Large intestine (tissue), 12 donors: ENCODE data around the gene HNRNPDL. TPM values are rescaled to one million over a fixed set of nuclear protein-coding genes. Genes with fewer than 3 reads are reported as not detected.
"Not testable (repeated sequence)": the region's sequence is repeated elsewhere in the genome, so short reads cannot be mapped to it uniquely, and the experiment has no call there.

Experiments
- DNase-seq, 2 donors: peaks; one replicate each; pipeline versions ENCODE4 v3.0.0 to v3.0.0-alpha.2; 2013
- H3K27ac ChIP-seq: one replicate; pipeline ENCODE4 v1.5.1; 2013; ENCODE audit warnings: low read length
- H3K27me3 ChIP-seq: 2 replicates; pipeline ENCODE4 v1.6.1; 2013; ENCODE audit warnings: low read length; ENCODE audit not compliant: control insufficient read depth, insufficient read depth
- H3K36me3 ChIP-seq: 2 replicates; pipeline ENCODE4 v1.6.1; 2013; ENCODE audit warnings: low read length; ENCODE audit not compliant: control insufficient read depth, insufficient read depth
- H3K4me1 ChIP-seq: one replicate; pipeline ENCODE4 v1.6.1; 2013; ENCODE audit warnings: low read length; ENCODE audit not compliant: control insufficient read depth, insufficient read depth
- H3K4me3 ChIP-seq: one replicate; pipeline ENCODE4 v1.5.1; 2013; ENCODE audit warnings: low read length
- H3K9me3 ChIP-seq: one replicate; pipeline ENCODE4 v1.6.1; 2013; ENCODE audit warnings: mild to moderate bottlenecking, low read depth, low read length, moderate library complexity; ENCODE audit not compliant: control insufficient read depth
- WGBS: methylation state at CpG from one replicate; pipeline ENCODE4 v1.1.5; 2013; ENCODE audit warnings: low lambda C conversion rate; ENCODE audit not compliant: insufficient coverage; 5-methylcytosine and 5-hydroxymethylcytosine counted together
- long read RNA-seq, 11 donors: transcript quantifications; one replicate each; lab custom pipeline, GENCODE V29; 2026
- polyA plus RNA-seq: library from polyadenylated mRNA; unstranded; fragments of 120-200 nt; gene quantifications from one replicate; pipeline ENCODE4 v1.2.1, GENCODE V29; 2013

HNRNPDL gene
- 385 TPM for polyA plus RNA-seq
- long read RNA-seq, donor 1, transcript HNRNPDL-204 (7 exons, 2,404 nt) = minor isoform, 23 of 117 reads
- long read RNA-seq, donor 1, transcript HNRNPDL-202 (9 exons, 1,402 nt) = minor isoform, 7 of 117 reads
- long read RNA-seq, donor 1, transcript HNRNPDL-201 (8 exons, 3,781 nt) = major isoform, 52 of 117 reads
- long read RNA-seq, donor 1, partial matches to known transcripts = 35 of 117 reads
- long read RNA-seq, donor 1, other reads (novel, unspliced or antisense) = 0 of 117 reads
- long read RNA-seq, donor 2, transcript HNRNPDL-201 (8 exons, 3,781 nt) = major isoform, 83 of 242 reads
- long read RNA-seq, donor 2, transcript HNRNPDL-202 (9 exons, 1,402 nt) = minor isoform, 12 of 242 reads
- long read RNA-seq, donor 2, transcript HNRNPDL-204 (7 exons, 2,404 nt) = minor isoform, 44 of 242 reads
- long read RNA-seq, donor 2, partial matches to known transcripts = 102 of 242 reads
- long read RNA-seq, donor 2, other reads (novel, unspliced or antisense) = 0 of 242 reads
- long read RNA-seq, donor 3, transcript HNRNPDL-202 (9 exons, 1,402 nt) = minor isoform, 9 of 265 reads
- long read RNA-seq, donor 3, transcript HNRNPDL-204 (7 exons, 2,404 nt) = minor isoform, 31 of 265 reads
- long read RNA-seq, donor 3, transcript HNRNPDL-201 (8 exons, 3,781 nt) = major isoform, 125 of 265 reads
- long read RNA-seq, donor 3, partial matches to known transcripts = 94 of 265 reads
- long read RNA-seq, donor 3, other reads (novel, unspliced or antisense) = 5 of 265 reads
- long read RNA-seq, donor 4, partial matches to known transcripts = 6 of 14 reads
- long read RNA-seq, donor 4, other reads (novel, unspliced or antisense) = 0 of 14 reads
- long read RNA-seq, donor 5, transcript HNRNPDL-201 (8 exons, 3,781 nt) = major isoform, 41 of 90 reads
- long read RNA-seq, donor 5, transcript HNRNPDL-202 (9 exons, 1,402 nt) = minor isoform, 7 of 90 reads
- long read RNA-seq, donor 5, transcript HNRNPDL-204 (7 exons, 2,404 nt) = minor isoform, 23 of 90 reads
- long read RNA-seq, donor 5, partial matches to known transcripts = 17 of 90 reads
- long read RNA-seq, donor 5, other reads (novel, unspliced or antisense) = 0 of 90 reads
- long read RNA-seq, donor 6, transcript HNRNPDL-201 (8 exons, 3,781 nt) = major isoform, 62 of 162 reads
- long read RNA-seq, donor 6, transcript HNRNPDL-202 (9 exons, 1,402 nt) = minor isoform, 13 of 162 reads
- long read RNA-seq, donor 6, transcript HNRNPDL-204 (7 exons, 2,404 nt) = minor isoform, 25 of 162 reads
- long read RNA-seq, donor 6, partial matches to known transcripts = 62 of 162 reads
- long read RNA-seq, donor 6, other reads (novel, unspliced or antisense) = 0 of 162 reads
- long read RNA-seq, donor 7, transcript HNRNPDL-204 (7 exons, 2,404 nt) = minor isoform, 18 of 88 reads
- long read RNA-seq, donor 7, transcript HNRNPDL-201 (8 exons, 3,781 nt) = major isoform, 50 of 88 reads
- long read RNA-seq, donor 7, partial matches to known transcripts = 15 of 88 reads
- long read RNA-seq, donor 7, other reads (novel, unspliced or antisense) = 0 of 88 reads
- long read RNA-seq, donor 8, transcript HNRNPDL-204 (7 exons, 2,404 nt) = minor isoform, 40 of 250 reads
- long read RNA-seq, donor 8, transcript HNRNPDL-201 (8 exons, 3,781 nt) = major isoform, 70 of 250 reads
- long read RNA-seq, donor 8, transcript HNRNPDL-202 (9 exons, 1,402 nt) = minor isoform, 6 of 250 reads
- long read RNA-seq, donor 8, partial matches to known transcripts = 125 of 250 reads
- long read RNA-seq, donor 8, other reads (novel, unspliced or antisense) = 5 of 250 reads
- long read RNA-seq, donor 9, transcript HNRNPDL-202 (9 exons, 1,402 nt) = minor isoform, 12 of 240 reads
- long read RNA-seq, donor 9, transcript HNRNPDL-201 (8 exons, 3,781 nt) = major isoform, 63 of 240 reads
- long read RNA-seq, donor 9, transcript HNRNPDL-204 (7 exons, 2,404 nt) = minor isoform, 36 of 240 reads
- long read RNA-seq, donor 9, partial matches to known transcripts = 92 of 240 reads
- long read RNA-seq, donor 9, other reads (novel, unspliced or antisense) = 37 of 240 reads
- long read RNA-seq, donor 10, transcript HNRNPDL-202 (9 exons, 1,402 nt) = minor isoform, 17 of 206 reads
- long read RNA-seq, donor 10, transcript HNRNPDL-204 (7 exons, 2,404 nt) = minor isoform, 32 of 206 reads
- long read RNA-seq, donor 10, transcript HNRNPDL-201 (8 exons, 3,781 nt) = major isoform, 103 of 206 reads
- long read RNA-seq, donor 10, partial matches to known transcripts = 53 of 206 reads
- long read RNA-seq, donor 10, other reads (novel, unspliced or antisense) = 0 of 206 reads
- long read RNA-seq, donor 11, transcript HNRNPDL-204 (7 exons, 2,404 nt) = minor isoform, 25 of 113 reads
- long read RNA-seq, donor 11, transcript HNRNPDL-201 (8 exons, 3,781 nt) = major isoform, 43 of 113 reads
- long read RNA-seq, donor 11, partial matches to known transcripts = 42 of 113 reads
- long read RNA-seq, donor 11, other reads (novel, unspliced or antisense) = 0 of 113 reads

GRCh38 chr4:82430193-82430963, at the start of gene HNRNPDL, which contains the start of gene ENOPH1:
Gene HNRNPDL (minus strand): TSS chr4:82430462. CDS start chr4:82429690, 772 bp downstream.
Gene ENOPH1 (plus strand): TSS chr4:82430590. CDS start chr4:82430830, 240 bp downstream.
- H3K27ac ChIP-seq = peak within 1 kb of the TSS; percentile 100
- peak within 1 kb of the TSS; percentile 98 for H3K4me3 ChIP-seq
- no peaks in the 10 kb centered on the region for H3K27me3 ChIP-seq
- no CpG with 5 or more reads among the region's 83 CpGs for WGBS
- H3K9me3 ChIP-seq = no peaks in the 10 kb centered on the region
- peak; percentile 98 to 99 for DNase-seq
- peaks cover 26% of the 10 kb centered on the region for H3K36me3 ChIP-seq
- peaks cover 11% of the 10 kb centered on the region for H3K4me1 ChIP-seq

GRCh38 chr4:82479562-82479961, 49.3 kb upstream of the HNRNPDL start:
- no peak overlapping the region for H3K27ac ChIP-seq
- WGBS = no CpG with 5 or more reads among the region's 14 CpGs

GRCh38 chr4:82477469-82477868, 47.2 kb upstream of the HNRNPDL start:
- H3K4me1 ChIP-seq, H3K4me3 ChIP-seq, H3K9me3 ChIP-seq, H3K27ac ChIP-seq, H3K36me3 ChIP-seq, H3K27me3 ChIP-seq: not testable (repeated sequence)
- WGBS = no CpG with 5 or more reads among the region's 9 CpGs
- peak; percentile 13 to 60 for DNase-seq

More at GRCh38 chr4:82479562-82479961, 49.3 kb upstream of the HNRNPDL start:
- Histone ChIP-seq H3K4me3 (no peak overlapping the region), H3K36me3 (no peaks in the 10 kb centered on the region), H3K27me3 (no peaks in the 10 kb centered on the region), H3K9me3 (no peaks in the 10 kb centered on the region), H3K4me1 (peaks cover 8% of the 10 kb centered on the region)
- DNase-seq = no peak

- no CpG with 5 or more reads among the region's 7 CpGs for WGBS
- not testable (repeated sequence) for H3K4me3 ChIP-seq, H3K27me3 ChIP-seq, H3K4me1 ChIP-seq, H3K9me3 ChIP-seq, DNase-seq, H3K27ac ChIP-seq, H3K36me3 ChIP-seq
These were observed 45.7 kb upstream of the HNRNPDL start for GRCh38 chr4:82475931-82476330.

GRCh38 chr4:82473621-82474164, 43.4 kb upstream of the HNRNPDL start:
- no peak overlapping the region for H3K27ac ChIP-seq
- no CpG with 5 or more reads among the region's 15 CpGs for WGBS

GRCh38 chr4:82473080-82473479, 42.8 kb upstream of the HNRNPDL start:
- no CpG with 5 or more reads among the region's 5 CpGs for whole genome bisulfite sequencing
- H3K4me3 ChIP-seq, DNase-seq: not testable (repeated sequence)

More at GRCh38 chr4:82473621-82474164, 43.4 kb upstream of the HNRNPDL start:
- Histone ChIP-seq H3K9me3 (no peaks in the 10 kb centered on the region), H3K4me1 (peaks cover 5% of the 10 kb centered on the region), H3K36me3 (no peaks in the 10 kb centered on the region), H3K27me3 (no peaks in the 10 kb centered on the region), H3K4me3 (no peak overlapping the region)
- no peak for DNase-seq

GRCh38 chr4:82469791-82470345, 39.6 kb upstream of the HNRNPDL start:
- no peaks in the 10 kb centered on the region for H3K9me3 ChIP-seq
- H3K4me3 ChIP-seq = no peak overlapping the region
- no CpG with 5 or more reads among the region's 2 CpGs for WGBS
- H3K4me1 ChIP-seq = no peaks in the 10 kb centered on the region
- DNase-seq = peak in 1 of 2 donors; percentile 29
- H3K36me3 ChIP-seq = no peaks in the 10 kb centered on the region
- H3K27me3 ChIP-seq = no peaks in the 10 kb centered on the region
- H3K27ac ChIP-seq = no peak overlapping the region

More at GRCh38 chr4:82473080-82473479, 42.8 kb upstream of the HNRNPDL start:
- not testable (repeated sequence) for H3K27ac ChIP-seq, H3K4me1 ChIP-seq, H3K9me3 ChIP-seq, H3K36me3 ChIP-seq, H3K27me3 ChIP-seq
